NCI-H82 (cell line): ENCODE results near the gene NIBAN1.
A peak's percentile ranks its signal among the peaks of the same experiment; 100 is the strongest.
"Not testable (repeated sequence)": the region's sequence is repeated elsewhere in the genome, so short reads cannot be mapped to it uniquely, and the experiment has no call there.

Experiments used
- DNase-seq: peaks from one replicate; lab custom pipeline; 2025; lab: John Stamatoyannopoulos, UW

The NIBAN1 gene

GRCh38 chr1:184974056-184974836 lies at the start of gene NIBAN1:
TSS of gene NIBAN1 (minus strand) at chr1:184974508. CDS start at chr1:184974356, 152 bp downstream.
- DNase-seq = peak; percentile 64

GRCh38 chr1:185017966-185018365 lies 43.7 kb upstream of the NIBAN1 start:
- DNase-seq = no peak

GRCh38 chr1:185017338-185017737 lies 43.0 kb upstream of the NIBAN1 start:
- no peak for DNase-seq

GRCh38 chr1:185016880-185017279 lies 42.6 kb upstream of the NIBAN1 start:
- DNase-seq = no peak

GRCh38 chr1:185015631-185016030 lies 41.3 kb upstream of the NIBAN1 start:
- no peak for DNase-seq

- DNase-seq = no peak
These were observed 40.6 kb upstream of the NIBAN1 start for GRCh38 chr1:185014941-185015340.

GRCh38 chr1:185010361-185010760 lies 36.1 kb upstream of the NIBAN1 start:
- DNase-seq = no peak

GRCh38 chr1:185008838-185009237 lies 34.5 kb upstream of the NIBAN1 start:
- DNase-seq = no peak

GRCh38 chr1:185001312-185001880 lies 27.1 kb upstream of the NIBAN1 start:
- DNase-seq = not testable (repeated sequence)

GRCh38 chr1:184999974-185000373 lies 25.7 kb upstream of the NIBAN1 start:
- DNase-seq = not testable (repeated sequence)

- DNase-seq = no peak
These were observed 20.0 kb upstream of the NIBAN1 start for GRCh38 chr1:184994301-184994700.

GRCh38 chr1:184992271-184992670 lies 18.0 kb upstream of the NIBAN1 start:
- DNase-seq = no peak

- DNase-seq = no peak
These were observed 15.9 kb upstream of the NIBAN1 start for GRCh38 chr1:184990204-184990603.

- DNase-seq = no peak
These were observed 14.2 kb upstream of the NIBAN1 start for GRCh38 chr1:184988506-184988905.

GRCh38 chr1:184987696-184988095 lies 13.4 kb upstream of the NIBAN1 start:
- no peak for DNase-seq

- peak; percentile 37 for DNase-seq
These were observed 11.9 kb upstream of the NIBAN1 start for GRCh38 chr1:184986250-184986649.

GRCh38 chr1:184982002-184982954 lies 8.0 kb upstream of the NIBAN1 start:
- DNase-seq = peak; percentile 93

- DNase-seq = no peak
These were observed 6.4 kb upstream of the NIBAN1 start for GRCh38 chr1:184980726-184981125.

GRCh38 chr1:184975208-184975870 lies 1.0 kb upstream of the NIBAN1 start:
- DNase-seq = no peak

GRCh38 chr1:184974837-184975115 lies 468 bp upstream of the NIBAN1 start:
- no peak for DNase-seq

GRCh38 chr1:184973272-184974055 lies 844 bp downstream of the NIBAN1 start:
- peak; percentile 62 for DNase-seq
